ENCODE results near the gene ATP2A1.
A peak's percentile ranks its signal among the peaks of the same experiment; 100 is the strongest.

The ATP2A1 gene

DNA sequence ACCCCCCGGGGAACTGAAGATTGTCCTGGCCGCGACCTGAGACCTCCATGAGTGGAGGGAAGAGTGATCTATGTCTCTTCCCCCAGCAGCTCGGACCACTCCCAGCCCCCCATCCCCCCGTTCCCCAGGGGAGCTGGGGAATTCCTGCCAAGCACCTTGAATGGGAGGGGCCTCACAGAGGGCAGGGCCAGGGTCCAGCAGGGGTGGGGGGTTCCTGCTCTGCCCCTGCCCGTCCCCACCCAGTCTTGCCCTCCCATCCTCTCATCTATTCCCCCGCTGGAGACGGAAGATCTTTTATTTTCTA, 41.6 kb upstream of the ATP2A1 start:
- no peak overlapping the region for H3K4me3 ChIP-seq (replicated peaks; ENCODE audit: insufficient read depth, low read length)
- TF ChIP-seq SPI1 (IDR thresholded peaks at IDR 0.05; ENCODE audit: borderline replicate concordance, low read depth) (no peak), POLR2AphosphoS5 (IDR thresholded peaks at IDR 0.05; ENCODE audit: low read depth) (no peak), REST (IDR thresholded peaks at IDR 0.05; ENCODE audit: insufficient replicate concordance, low read depth) (no peak), GABPA (IDR thresholded peaks at IDR 0.05; ENCODE audit: low read depth) (no peak)
- TF ChIP-seq, protein P1, sequence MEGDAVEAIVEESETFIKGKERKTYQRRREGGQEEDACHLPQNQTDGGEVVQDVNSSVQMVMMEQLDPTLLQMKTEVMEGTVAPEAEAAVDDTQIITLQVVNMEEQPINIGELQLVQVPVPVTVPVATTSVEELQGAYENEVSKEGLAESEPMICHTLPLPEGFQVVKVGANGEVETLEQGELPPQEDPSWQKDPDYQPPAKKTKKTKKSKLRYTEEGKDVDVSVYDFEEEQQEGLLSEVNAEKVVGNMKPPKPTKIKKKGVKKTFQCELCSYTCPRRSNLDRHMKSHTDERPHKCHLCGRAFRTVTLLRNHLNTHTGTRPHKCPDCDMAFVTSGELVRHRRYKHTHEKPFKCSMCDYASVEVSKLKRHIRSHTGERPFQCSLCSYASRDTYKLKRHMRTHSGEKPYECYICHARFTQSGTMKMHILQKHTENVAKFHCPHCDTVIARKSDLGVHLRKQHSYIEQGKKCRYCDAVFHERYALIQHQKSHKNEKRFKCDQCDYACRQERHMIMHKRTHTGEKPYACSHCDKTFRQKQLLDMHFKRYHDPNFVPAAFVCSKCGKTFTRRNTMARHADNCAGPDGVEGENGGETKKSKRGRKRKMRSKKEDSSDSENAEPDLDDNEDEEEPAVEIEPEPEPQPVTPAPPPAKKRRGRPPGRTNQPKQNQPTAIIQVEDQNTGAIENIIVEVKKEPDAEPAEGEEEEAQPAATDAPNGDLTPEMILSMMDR (IDR thresholded peaks at IDR 0.05; ENCODE audit: insufficient read depth, low read length) = no peak
- DNase-seq (ENCODE audit: low read depth in 1 of 2, low spot score in 1 of 2) = no peak

GRCh38 chr16:28837672-28838557, 40.4 kb upstream of the ATP2A1 start:
- peak; percentile 47; the same call in 1 of the 2 replicates for TF ChIP-seq POLR2AphosphoS5 (IDR thresholded peaks at IDR 0.05; ENCODE audit: low read depth)
- TF ChIP-seq SPI1 (IDR thresholded peaks at IDR 0.05; ENCODE audit: borderline replicate concordance, low read depth) = peak; percentile 54
- TF ChIP-seq, protein P1 (IDR thresholded peaks at IDR 0.05; ENCODE audit: insufficient read depth, low read length) = no peak
- no peak for TF ChIP-seq REST (IDR thresholded peaks at IDR 0.05; ENCODE audit: insufficient replicate concordance, low read depth)
- TF ChIP-seq GABPA (IDR thresholded peaks at IDR 0.05; ENCODE audit: low read depth) = no peak
- H3K27me3 ChIP-seq (ENCODE audit: insufficient read depth, poor library complexity, severe bottlenecking) = no peaks in the 10 kb centered on the region
- no peak overlapping the region for H3K4me3 ChIP-seq (replicated peaks; ENCODE audit: insufficient read depth, low read length)
- no peak overlapping the region for H3K27ac ChIP-seq (replicated peaks)
- no peak for DNase-seq (ENCODE audit: low read depth in 1 of 2, low spot score in 1 of 2)

More for the DNA sequence above, 41.6 kb upstream of the ATP2A1 start:
- Histone ChIP-seq H3K27me3 (ENCODE audit: insufficient read depth, poor library complexity, severe bottlenecking) (no peaks in the 10 kb centered on the region), H3K27ac (replicated peaks) (no peak overlapping the region)

DNA sequence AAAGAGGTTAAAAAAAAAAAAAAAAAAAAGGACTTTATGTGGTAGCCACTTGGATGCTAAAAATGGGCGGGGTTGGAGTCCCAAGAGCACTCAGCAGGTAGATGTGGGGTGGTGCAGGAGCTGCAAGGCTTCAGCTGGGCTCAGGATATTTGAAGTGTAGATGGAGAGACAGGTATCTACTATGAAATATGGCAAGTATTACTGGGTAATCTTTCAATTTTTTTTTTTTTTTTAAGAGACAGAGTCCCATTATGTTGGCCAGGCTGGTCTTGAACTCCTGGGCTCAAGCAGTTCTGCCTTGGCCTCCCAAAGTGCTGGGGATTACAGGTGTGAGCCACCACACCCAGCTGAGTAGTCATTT, 39.8 kb upstream of the ATP2A1 start:
- no peak overlapping the region for H3K4me3 ChIP-seq (replicated peaks; ENCODE audit: insufficient read depth, low read length)
- H3K27ac ChIP-seq (replicated peaks) = no peak overlapping the region
- no peaks in the 10 kb centered on the region for H3K27me3 ChIP-seq (ENCODE audit: insufficient read depth, poor library complexity, severe bottlenecking)
- no peak for DNase-seq (ENCODE audit: low read depth in 1 of 2, low spot score in 1 of 2)
- TF ChIP-seq POLR2AphosphoS5 (IDR thresholded peaks at IDR 0.05; ENCODE audit: low read depth) = no peak
- TF ChIP-seq GABPA (IDR thresholded peaks at IDR 0.05; ENCODE audit: low read depth) = no peak
- TF ChIP-seq, protein P1 (IDR thresholded peaks at IDR 0.05; ENCODE audit: insufficient read depth, low read length) = no peak
- no peak for TF ChIP-seq SPI1 (IDR thresholded peaks at IDR 0.05; ENCODE audit: borderline replicate concordance, low read depth)

Measured in HL-60 (cell line).